GM06990 (cell line): ENCODE data around the gene WRAP73.

Source experiments
- DNase-seq: peaks from one replicate; pipeline ENCODE4 v3.0.0-alpha.2; 2011; ENCODE audit not compliant: insufficient read length; ENCODE audit errors: extremely low read depth
- H3K27me3 ChIP-seq: replicated peaks from 2 replicates; pipeline ENCODE4 v1.6.0; 2011; ENCODE audit warnings: low read length; ENCODE audit not compliant: control insufficient read depth, insufficient read depth
- H3K36me3 ChIP-seq: 2 replicates; pipeline ENCODE4 v1.5.1; 2011; ENCODE audit warnings: low read length; ENCODE audit not compliant: control insufficient read depth, insufficient read depth
- H3K4me3 ChIP-seq: replicated peaks from 2 replicates; pipeline ENCODE4 v1.5.1; 2011; ENCODE audit warnings: low read depth, mild to moderate bottlenecking, control low read depth, low read length
- TF ChIP-seq, protein P1 (sequence below): IDR thresholded peaks from 2 replicates; pipeline ENCODE4 v1.5.1; 2011; ENCODE audit warnings: low read length, control low read depth, mild to moderate bottlenecking, inconsistent platforms; ENCODE audit not compliant: insufficient read depth, poor library complexity, severe bottlenecking

WRAP73 gene

DNA sequence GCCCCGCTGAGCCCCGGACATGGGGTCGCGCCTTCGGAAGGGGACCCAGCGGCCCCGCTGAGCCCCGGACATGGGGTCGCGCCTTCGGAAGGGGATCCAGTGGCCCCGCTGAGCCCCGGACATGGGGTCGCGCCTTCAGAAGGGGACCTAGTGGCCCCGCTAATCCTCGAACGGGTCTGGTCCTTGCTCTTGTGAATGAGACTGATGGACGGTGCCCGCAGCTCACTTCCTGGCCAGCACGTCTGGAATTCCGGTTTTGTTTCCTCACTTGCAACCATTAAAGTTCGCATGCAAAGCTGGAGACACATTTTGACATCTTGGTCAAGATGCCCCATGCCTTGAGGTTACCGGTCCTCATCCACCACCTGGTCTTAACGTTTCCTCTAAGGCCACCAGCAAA lies 5.6 kb downstream of the WRAP73 start:
- TF ChIP-seq, protein P1, sequence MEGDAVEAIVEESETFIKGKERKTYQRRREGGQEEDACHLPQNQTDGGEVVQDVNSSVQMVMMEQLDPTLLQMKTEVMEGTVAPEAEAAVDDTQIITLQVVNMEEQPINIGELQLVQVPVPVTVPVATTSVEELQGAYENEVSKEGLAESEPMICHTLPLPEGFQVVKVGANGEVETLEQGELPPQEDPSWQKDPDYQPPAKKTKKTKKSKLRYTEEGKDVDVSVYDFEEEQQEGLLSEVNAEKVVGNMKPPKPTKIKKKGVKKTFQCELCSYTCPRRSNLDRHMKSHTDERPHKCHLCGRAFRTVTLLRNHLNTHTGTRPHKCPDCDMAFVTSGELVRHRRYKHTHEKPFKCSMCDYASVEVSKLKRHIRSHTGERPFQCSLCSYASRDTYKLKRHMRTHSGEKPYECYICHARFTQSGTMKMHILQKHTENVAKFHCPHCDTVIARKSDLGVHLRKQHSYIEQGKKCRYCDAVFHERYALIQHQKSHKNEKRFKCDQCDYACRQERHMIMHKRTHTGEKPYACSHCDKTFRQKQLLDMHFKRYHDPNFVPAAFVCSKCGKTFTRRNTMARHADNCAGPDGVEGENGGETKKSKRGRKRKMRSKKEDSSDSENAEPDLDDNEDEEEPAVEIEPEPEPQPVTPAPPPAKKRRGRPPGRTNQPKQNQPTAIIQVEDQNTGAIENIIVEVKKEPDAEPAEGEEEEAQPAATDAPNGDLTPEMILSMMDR, result no peak
- Histone ChIP-seq H3K4me3 (no peak overlapping the region), H3K27me3 (no peaks in the 10 kb centered on the region), H3K36me3 (peaks cover 17% of the 10 kb centered on the region)
- no peak for DNase-seq

GRCh38 chr1:3642919-3643675 lies 6.8 kb downstream of the WRAP73 start:
- no peak for DNase-seq
- Histone ChIP-seq H3K4me3 (no peak overlapping the region), H3K36me3 (peaks cover 18% of the 10 kb centered on the region), H3K27me3 (no peaks in the 10 kb centered on the region)
- TF ChIP-seq, protein P1, result no peak

DNA sequence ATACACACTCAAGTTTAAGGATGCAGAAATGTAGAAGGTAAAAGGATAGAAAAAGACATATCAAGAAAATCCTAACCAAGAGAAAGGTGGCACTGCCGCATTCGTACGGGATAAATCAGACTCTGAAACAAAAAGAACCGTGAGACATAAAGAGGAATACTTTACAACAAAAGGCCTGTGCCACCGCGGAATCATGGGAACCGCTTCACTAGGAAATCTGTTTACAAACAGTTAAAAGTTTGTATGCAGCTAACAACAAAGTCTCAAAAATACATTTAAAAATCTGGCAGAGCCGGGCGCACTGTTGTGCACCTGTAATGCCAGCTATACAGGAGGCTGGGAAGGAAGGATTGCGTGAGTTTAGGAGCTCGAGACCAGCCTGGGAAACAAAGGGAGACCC lies 8.1 kb downstream of the WRAP73 start:
- TF ChIP-seq, protein P1, result no peak
- peaks cover 18% of the 10 kb centered on the region for H3K36me3 ChIP-seq
- H3K27me3 ChIP-seq, result no peaks in the 10 kb centered on the region
- no peak for DNase-seq
- no peak overlapping the region for H3K4me3 ChIP-seq

DNA sequence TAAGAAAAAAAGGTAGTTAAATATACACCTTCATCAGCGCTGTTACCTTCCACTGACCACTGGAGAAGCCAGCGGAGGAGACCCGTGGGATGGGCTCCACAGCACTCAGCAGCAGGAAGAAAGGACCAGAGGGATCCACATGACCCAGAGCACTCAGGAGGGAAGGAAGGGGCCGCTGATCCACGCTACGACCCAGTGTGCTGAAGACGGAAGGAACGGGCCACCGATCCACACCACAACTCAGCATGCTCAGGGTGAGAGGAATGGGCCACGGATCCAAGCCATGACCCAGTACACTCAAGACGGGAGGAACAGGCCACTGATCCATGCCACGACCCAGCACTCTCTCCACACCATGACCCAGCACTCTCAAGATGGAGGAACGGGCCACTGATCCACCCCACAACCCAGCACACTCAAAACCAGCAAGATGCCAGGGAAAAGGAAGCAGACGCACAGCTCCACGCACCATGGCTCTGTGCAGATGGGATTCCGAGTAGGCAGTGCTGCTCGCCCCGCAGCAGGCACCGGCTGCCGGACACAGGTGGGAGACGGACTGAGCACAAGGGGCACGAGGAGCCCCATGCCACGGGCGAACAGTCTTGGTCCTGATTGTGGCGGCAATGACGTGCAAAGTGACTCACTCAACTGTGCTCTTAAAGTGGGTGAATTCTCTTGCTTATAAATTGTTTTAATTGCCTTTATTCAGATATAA lies 8.7 kb downstream of the WRAP73 start:
- Histone ChIP-seq H3K27me3 (no peaks in the 10 kb centered on the region), H3K4me3 (no peak overlapping the region), H3K36me3 (peaks cover 20% of the 10 kb centered on the region)
- TF ChIP-seq, protein P1, result no peak
- no peak for DNase-seq

- peaks cover 20% of the 10 kb centered on the region for H3K36me3 ChIP-seq
- TF ChIP-seq, protein P1, result no peak
- no peak for DNase-seq
- H3K27me3 ChIP-seq, result no peaks in the 10 kb centered on the region
- no peak overlapping the region for H3K4me3 ChIP-seq
Measured at GRCh38 chr1:3640121-3640837, 9.6 kb downstream of the WRAP73 start.
